HG03097 (cell line): ENCODE results near the gene CORO2A.

Experiments used
- ATAC-seq: cut with Tn5 transposase; IDR thresholded peaks from one replicate; pipeline ENCODE4 v1.9.1; 2021; ENCODE audit not compliant: unreplicated experiment, low FRiP score

Gene CORO2A

DNA sequence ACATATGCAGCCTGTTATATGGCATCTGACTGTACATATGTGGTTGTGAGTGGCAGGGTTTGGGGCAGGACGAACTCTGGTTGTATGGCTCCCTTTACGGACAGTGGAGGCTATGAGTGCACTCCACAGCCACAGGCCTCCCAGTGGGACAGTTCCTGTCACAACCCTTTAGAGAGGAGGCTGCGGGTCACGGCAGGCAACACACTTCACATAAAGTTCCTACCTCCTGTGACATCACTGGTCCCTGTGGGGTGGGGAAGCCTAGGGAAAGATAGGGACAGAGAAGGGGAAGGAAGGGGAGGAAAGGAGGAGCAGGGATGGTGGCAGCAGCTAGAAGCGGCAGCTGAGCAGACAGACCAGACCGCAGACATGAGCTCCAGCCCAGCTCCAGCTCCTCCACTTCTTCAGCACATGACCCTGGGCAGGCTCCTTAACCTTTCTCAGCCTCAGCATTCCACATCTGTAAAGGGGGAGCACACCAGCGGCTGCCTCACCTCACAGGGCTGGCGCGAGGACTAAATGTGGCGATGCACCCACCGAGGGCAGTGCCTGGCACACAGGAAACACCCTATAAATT lies 27.4 kb upstream of the CORO2A start:
- ATAC-seq = no peak

DNA sequence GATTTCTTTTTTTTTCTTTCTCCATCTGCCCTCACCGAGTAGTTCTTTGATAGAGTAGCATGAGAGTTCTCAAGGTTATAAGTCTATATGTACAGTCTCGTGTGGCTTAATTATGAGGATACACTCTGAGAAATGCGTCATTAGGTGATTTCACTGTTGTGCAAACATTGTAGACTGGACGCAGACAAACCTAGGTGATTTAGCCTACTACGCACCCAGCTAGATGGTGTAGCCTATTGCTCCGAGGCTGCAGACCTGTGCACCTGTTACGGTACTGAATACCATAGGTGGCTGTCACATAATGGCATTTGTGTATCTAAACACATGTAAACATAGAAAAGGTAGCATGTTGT lies 26.9 kb upstream of the CORO2A start:
- no peak for ATAC-seq

DNA sequence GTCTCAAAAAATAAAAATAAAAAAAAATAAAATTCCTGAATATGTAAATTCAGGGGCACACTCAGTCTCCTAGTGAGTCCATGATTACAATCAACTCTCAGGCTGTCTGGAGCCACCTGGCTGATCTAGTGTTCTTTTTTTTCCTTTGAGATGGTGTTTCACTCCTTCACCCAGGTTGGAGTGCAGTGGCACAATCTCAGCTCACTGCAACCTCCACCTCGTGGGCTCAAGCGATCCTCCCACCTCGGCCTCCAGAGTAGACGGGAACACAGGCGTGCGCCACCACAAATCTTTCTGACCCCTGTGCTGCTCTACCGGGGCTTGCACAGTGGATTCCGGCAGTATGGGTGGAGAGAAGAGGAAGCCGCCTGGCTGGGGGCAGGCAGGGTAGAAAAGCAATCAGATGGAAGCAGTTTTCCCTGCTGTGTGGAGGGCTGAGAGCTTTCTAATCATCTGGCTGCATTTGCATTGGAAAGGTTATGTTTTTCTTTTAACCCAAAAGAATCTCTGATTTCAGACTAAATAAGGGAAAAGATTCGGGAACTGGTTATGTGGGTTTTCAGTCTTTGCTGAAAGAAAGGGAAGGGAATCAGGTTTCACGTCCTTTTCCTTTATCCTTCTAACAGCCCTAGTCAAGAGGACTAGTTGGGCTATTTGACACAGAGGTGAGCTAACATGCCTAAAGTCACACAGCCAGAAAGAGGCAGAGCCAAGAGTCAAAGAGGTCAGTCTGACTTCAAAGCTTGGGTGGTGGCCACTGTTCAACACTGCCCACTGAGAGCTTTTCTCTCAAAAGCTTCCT lies 26.3 kb upstream of the CORO2A start:
- no peak for ATAC-seq

DNA sequence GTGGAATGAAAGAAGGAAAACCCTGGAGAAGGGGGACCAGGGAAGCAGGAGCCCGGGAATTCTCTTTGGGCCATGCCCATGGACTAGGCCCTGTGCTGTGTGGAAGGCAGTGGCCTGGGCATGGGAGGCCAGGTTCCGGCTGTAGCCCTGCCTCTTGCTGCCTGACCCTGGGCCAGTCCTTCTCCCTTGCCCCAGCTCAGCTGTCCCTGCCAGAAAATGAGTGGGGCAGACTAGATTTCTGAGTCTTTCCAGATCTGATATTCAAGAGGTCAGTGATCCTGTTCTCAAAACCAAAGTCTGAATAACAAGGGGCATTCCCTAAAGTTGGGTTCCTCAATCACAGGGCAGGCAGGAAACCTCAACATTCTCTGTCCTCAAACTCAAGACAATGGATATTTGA lies 24.8 kb upstream of the CORO2A start:
- no peak for ATAC-seq

DNA sequence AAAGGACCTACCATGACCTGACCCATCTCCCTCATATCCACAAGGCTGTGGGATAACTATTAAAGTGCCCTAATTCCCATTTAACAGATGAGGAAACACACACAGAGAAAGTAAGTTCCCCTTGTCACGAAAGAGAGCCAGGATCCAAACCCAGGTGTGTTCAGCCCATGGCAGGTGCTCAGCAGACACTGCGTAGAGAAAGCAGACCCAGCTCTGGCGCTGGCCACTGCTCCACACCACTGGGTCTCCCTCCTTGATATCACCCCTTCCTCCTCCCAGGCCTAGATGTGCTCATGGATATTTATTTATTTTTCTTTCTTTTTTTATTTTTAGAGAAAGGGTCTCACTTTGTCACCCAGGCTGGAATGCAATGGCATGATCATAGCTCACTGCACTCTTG lies 24.0 kb upstream of the CORO2A start:
- ATAC-seq = no peak

DNA sequence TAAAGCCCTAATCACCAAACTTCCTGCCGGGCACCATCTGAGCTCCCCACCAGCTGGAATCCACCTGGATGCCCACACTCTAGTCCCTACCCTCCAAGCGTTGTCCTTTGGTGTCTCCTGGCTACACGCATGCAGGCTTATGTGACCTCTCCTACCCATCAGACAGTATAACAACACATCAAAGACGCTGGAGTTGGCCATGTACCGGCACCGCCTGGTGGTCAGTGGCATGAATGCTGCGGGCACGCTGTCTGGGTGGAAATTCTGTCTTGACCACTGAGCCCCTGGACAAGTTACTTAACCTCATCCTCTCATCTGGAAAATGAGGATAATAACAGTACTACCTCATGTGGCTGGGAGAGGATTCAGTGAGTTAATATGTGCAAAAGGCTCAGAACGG lies 23.4 kb upstream of the CORO2A start:
- no peak for ATAC-seq

DNA sequence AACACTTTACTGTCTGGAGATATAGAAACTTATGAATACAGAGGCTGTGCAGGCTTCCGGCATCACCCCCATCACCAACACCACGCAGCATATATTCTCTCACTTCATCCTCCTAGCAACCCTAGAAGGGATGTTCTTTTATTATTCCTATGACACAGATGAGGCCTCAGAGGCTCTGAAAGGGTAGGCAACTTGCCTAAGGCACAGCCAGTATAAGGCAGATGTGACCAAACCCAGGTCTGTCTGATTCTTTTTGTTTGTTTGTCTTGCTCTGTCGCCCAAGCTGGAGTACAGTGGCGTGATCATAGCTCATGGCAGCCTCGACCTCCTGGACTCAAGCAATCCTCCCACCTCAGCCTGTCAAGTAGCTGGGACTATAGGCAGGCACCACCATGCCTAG lies 22.8 kb upstream of the CORO2A start:
- no peak for ATAC-seq

DNA sequence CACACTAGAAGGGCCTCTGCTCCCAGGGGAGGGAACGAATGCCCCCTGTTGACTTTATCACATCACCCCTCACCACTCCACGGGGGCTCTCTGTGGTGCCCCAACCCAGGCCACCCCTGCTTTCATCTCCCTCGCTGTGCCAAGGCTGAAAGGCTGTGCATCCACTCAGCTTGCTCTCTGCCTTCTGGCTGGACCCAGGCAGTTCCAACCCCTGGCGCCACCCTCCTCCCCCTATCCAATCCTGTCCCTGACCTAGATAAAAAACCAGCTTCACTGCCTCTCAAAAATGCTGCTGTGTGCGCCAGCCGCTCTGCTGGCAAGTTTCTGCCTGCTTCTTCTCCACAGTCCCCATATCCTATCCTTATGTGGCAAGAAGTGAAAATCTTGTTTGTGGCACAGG lies 22.4 kb upstream of the CORO2A start:
- ATAC-seq = no peak

DNA sequence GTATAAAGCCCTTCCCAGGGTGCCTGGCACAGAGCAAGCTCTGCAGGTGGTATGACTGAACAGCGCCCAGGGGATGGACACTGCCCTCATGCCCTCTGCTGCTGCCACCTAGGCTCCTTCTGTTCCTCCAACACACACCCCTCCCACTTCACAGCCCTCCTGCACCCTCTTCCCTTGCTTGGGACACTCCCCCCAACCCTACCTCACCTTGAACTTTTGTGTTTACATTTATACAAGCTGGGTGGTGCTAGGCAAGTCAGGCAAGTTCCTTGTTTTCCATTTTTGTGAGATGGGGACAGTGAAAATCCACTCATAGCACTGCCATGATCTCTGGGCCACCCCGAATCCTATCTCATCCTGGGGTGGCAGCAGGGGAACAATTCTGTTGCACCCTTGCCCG lies 18.8 kb upstream of the CORO2A start:
- no peak for ATAC-seq

DNA sequence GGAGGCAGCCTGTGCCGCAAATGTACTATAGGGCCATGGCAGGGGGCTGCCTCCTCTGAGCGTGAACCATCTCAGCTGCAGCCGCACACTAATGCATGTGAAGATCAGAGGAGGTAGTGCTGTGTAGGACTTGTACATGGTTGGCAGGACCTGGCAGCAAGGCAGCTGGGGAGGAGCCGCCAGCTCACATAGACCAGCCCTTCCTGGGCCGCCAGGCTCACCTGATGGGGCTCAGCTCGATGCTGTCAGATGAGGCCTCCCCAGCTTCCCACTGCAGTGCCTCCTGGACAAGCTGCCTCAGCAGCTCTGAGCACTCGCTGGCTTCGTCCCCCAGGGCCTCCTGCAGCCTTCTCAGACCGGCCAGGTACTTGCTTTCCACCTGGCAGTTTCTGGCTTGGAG lies 18.0 kb upstream of the CORO2A start:
- ATAC-seq = no peak

DNA sequence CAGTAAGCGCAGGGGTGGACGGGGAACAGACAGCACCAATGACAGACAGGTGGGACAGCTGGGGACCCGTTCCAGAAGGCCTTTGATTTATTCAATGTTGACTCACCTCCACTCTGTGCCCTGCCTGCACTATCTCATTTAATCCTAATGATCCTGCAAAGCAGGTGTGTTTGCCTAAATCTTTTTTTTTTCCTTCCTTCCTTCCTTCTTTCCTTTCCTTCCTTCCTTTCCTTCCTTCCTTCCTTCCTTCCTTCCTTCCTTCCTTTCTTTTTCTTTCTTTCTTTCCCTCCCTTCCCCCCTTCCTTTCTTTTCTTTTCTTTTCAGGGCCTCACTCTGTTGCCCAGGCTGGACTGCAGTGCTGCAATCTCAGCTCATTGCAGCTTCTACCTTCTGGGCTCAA lies 17.1 kb upstream of the CORO2A start:
- no peak for ATAC-seq

DNA sequence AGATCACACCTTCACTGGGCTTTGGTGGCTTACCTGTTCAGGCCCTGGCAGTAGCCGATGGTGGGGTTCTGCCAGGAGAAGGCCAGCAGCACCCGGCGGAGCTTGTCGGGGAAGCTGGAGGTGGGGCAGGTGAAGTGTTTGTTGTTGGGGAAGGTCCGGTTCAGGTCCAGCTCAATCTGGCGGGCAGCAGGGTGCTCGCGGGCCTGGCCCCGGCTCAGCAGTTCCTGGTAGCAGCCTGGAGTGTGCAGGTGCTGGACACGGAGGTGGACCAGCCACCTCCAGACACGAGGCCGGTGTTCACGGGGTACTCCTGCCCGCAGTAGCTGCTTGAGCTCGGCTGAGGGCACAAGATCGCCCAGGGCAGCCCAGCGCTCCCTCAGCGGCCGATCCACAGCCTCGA lies 16.2 kb upstream of the CORO2A start:
- no peak for ATAC-seq

DNA sequence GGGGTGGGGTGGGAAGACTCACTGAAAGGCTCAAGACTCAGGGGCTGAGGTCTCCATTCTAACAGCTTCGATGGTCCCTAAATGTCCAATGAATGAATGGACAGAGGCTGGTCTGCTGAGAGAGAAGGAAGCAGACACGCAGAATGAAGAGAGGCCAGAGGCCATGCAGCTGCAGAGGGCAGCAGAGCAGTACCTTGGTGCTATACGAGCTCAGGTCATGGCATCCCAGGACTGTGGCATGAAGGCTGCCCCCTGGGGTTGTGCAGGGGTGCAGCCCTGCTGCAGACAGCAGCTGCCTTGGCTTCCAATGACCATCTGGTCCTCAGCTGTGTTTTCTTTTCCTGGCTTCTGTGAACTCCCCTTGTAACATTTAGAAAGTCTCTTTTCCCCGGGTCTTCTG lies 15.2 kb upstream of the CORO2A start:
- no peak for ATAC-seq

DNA sequence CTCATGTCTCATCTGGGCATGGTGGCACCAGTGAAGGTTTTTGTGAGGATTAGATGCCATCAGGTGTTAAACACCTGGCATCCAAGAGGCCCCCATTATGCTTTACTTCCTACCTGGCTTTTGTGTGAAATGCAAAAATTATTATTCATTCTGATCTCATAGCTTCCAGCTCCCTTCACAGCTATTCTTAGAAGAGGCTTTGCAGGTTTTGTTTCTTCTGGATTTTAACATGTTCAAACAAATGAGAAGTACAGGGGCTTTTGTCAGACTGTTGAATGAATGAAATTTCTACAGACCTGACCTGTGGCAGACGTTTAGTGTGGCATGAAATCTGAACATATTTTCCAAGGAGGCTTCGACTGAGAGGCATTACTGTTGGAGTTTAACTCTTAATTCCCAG lies 14.3 kb upstream of the CORO2A start:
- ATAC-seq = no peak

DNA sequence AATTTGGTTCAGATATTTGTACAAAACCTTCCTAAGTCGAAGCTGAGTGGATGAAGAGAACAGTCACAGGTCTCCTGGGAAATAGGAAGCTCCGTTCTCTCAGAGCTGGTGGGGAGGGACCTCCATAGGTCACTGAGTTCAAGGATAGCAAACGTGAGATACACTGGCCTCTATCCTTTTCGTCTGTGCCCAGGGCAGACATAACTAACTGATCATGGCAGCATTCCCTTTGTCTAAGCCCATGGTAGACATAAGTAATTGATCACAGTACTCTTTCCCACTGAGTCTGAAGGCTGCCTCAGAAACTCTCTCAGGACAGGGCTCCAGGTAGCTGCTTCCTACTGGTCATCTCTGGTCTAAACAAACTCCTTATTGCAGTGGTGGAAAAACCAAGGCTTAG lies 12.3 kb upstream of the CORO2A start:
- no peak for ATAC-seq

DNA sequence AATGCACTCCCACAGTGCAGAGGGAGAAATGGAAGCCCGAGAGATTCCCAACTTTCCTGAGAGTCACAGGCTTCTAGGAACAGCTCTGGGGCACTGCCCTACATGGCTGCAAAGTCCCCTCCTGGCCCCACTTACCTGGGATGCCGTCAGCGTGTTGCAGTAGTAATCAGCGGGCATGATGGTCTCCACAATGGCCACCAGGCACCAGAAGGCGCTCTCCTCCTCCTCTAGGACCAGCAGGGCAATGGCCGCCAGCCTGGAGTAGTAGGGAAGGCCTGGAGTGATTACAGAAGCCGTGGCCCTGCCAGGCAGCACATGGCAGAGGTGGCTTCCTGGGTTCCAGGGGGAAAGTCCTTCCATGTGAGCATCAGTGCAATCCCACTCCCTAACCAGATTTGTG lies 10.7 kb upstream of the CORO2A start:
- no peak for ATAC-seq

DNA sequence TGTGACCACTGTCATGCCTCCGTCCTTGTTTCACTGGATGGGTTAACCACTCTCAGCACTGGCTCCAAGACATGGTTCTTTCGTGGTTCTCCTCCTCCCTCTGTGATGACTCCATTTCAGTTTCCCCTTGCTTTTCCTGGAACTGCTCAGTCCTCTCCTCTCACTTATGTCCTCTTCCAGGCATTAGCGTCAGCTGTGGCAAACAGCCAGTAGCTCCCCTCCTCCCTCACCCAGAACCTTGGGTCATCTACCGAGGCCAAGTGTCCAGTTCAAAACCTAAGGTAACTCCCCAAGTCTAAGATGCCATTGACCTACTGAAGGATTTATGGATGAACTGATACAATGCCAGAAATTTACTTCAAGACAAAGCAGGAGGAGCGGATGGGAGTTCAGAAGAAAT lies 9.8 kb upstream of the CORO2A start:
- no peak for ATAC-seq

DNA sequence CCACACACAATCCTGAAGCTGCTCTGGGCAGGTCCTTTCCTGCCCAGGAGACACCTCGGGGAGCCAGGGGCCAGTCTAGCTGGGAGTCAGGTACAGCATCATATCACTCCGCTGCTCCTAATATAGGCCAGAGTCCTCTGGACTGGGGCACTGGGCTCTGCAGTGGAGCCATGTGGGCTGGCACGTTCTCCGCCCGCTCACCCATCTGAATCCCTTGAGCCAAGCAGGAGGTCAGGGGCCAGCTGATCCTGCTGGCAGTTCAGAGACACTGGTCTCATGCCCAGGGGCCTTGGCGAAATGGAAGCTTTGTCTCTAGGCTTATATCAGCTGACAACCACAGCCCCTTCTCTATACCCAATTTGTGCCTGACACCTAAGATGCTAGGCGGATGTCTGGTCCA lies 9.3 kb upstream of the CORO2A start:
- no peak for ATAC-seq

DNA sequence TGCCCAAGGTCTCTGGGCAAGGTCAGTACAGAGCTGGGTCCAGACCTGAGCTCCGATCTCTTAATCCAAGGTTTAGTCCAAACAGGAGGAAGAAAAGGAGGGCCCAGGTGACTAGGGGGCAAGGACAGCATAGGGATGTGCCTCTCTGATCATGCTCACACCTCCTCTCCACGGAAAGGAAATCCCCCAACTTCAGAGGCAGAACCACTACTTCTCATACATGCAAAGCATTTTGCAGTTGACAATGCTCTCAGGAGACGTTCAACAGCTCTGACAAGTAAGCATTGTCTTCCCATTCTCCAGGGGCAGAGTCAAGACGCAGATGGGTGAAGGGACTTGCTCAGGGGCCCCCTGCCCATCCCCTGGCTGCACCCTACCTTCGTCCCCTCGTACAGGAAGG lies 8.7 kb upstream of the CORO2A start:
- no peak for ATAC-seq

DNA sequence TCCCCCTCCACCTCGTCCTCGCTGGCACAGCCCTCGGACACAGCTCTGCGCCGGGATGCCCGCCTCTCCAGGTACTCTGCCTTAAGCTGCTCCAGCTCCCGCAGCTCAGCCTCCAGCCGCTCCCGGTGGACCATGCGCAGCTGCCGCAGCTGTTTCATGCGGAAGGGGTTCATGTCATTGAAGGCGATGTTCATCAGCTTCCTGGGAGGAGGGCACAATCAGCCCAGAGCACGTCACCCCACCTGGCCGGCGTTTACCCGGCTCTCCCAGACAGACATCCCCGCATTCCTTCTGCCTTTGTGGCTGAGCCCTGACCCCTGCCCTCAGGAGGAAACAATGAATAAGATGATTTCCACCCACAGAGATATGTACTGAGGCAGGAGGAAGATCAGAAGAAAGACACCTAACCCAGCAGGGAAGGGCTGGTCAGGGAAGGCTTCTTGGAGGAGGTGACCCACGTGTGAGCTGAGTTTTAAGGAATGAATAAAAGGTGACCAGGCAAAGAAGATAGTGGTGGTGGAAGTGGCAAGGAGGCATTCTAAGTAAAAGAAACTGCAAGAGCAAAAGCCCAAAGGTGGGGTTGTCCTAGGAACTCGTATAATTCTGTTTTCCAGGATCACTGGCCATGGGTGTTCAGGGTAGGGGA lies 7.1 kb upstream of the CORO2A start:
- no peak for ATAC-seq

DNA sequence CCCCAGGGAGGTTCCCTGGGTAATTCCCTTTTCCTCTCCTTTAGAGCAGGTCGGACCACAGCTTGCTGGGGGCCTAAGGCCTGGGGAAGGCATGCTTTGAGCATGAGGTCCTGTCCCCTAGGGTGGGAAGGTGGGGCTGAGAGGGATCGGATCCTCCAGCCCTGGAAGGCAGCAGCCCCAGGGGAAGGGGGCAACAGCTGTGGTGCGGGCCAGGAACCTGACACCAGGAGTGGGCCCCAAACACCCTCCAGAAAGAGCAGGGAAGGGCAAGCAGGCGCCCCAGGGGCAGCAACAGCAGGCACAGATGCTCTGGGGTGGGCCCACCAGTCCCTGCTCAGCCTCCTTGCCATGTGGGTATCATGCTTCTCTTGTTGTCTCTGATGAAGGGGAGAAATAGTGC lies 3.2 kb upstream of the CORO2A start:
- ATAC-seq = no peak

DNA sequence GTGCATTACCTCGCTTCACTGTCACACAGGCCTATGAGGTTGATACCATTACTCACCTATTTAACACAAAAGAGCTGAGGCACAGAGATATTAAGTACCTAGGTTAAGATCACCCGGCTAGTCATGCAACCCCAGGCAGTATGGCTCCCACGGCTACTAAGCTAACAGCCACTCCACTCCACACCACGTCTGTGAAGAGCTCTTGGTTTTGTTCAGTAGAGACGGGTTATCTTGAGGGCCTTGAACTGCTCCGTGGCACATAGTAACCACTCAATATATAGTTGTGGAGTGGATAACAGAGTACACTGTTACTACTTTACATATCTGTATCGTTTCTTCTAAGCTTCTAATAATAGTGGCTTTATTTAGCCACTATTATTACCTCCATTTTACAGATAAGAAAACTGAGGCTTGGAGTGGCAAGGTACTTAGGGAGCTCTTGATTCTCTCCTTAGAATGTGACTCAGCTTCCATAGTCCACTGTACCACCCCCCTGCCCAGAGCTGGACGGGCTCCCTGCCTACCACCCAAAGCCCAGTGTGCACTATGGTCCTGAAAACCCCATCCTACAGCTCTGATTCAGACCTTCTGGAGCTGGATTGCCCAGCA lies 1.0 kb upstream of the CORO2A start:
- no peak for ATAC-seq
